ENCODE results near the gene FTH1. TPM values are rescaled to one million over a fixed set of nuclear protein-coding genes. Genes with fewer than 3 reads are reported as not detected.

The FTH1 gene
- total and polyA plus RNA-seq, 7 donors = 1,709 to 20,022 (median 2,375) TPM

DNA sequence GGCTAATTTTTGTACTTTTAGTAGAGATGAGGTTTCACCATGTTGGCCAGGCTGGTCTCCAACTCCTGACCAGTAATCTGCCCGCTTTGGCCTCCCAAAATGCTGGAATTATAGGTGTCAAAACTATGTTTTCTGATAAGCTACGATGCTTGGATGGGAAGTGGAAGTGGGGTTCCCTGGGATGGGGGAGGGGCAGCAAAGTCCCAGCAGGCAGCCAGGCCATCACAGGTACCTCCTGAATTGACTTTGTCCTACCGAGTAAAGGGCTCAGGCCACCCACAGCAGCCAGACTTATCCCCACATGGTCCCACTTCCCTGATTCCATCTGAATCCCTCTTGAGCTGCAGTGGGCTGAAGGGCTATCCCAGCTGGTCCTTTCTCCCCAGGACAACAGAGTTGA, 6.9 kb downstream of the FTH1 start:
- TF ChIP-seq CTCF (IDR thresholded peaks at IDR 0.05) (no peak), POLR2A (IDR thresholded peaks at IDR 0.05) (no peak), POLR2AphosphoS5 (IDR thresholded peaks at IDR 0.05) (no peak), EP300 (IDR thresholded peaks at IDR 0.05) (no peak)
- intact Hi-C loops (cut with DNase I) = no loop called here
- peak overlapping the region; percentile 69 to 100 (median 100) for H3K27ac ChIP-seq

GRCh38 chr11:61959678-61960077, 7.8 kb downstream of the FTH1 start:
- 87 to 91% methylated on average over 6 of the region's 6 CpGs for WGBS, 2 donors
- Histone ChIP-seq H3K4me3 (no peak overlapping the region), H3K4me1 (peaks cover 0 to 59% (median 51%) of the 10 kb centered on the region in 4 donors), H3K9me3 (no peaks in the 10 kb centered on the region), H3K27me3 (peaks cover 0 to 2% (median 0%) of the 10 kb centered on the region in 3 donors), H3K27ac (no peak overlapping the region), H3K36me3 (peaks cover 14 to 34% (median 15%) of the 10 kb centered on the region in 4 donors)
- intact Hi-C loops (cut with DNase I) = no loop called here
- TF ChIP-seq EP300 (IDR thresholded peaks at IDR 0.05) (no peak), CTCF (IDR thresholded peaks at IDR 0.05) (no peak), POLR2A (IDR thresholded peaks at IDR 0.05) (no peak), POLR2AphosphoS5 (IDR thresholded peaks at IDR 0.05) (no peak)
- no peak for DNase-seq

More for the DNA sequence above, 6.9 kb downstream of the FTH1 start:
- H3K4me1 ChIP-seq = peaks cover 0 to 59% (median 51%) of the 10 kb centered on the region in 4 donors
- H3K27me3 ChIP-seq = no peaks in the 10 kb centered on the region
- H3K9me3 ChIP-seq = no peaks in the 10 kb centered on the region
- H3K4me3 ChIP-seq = no peak overlapping the region
- WGBS, 2 donors = 85 to 92% methylated on average over 3 of the region's 3 CpGs
- peak; percentile 64 for DNase-seq
- H3K36me3 ChIP-seq = peaks cover 15 to 42% (median 22%) of the 10 kb centered on the region in 4 donors

GRCh38 chr11:61959114-61959513, 8.3 kb downstream of the FTH1 start:
- TF ChIP-seq EP300 (IDR thresholded peaks at IDR 0.05) = no peak
- no peak for TF ChIP-seq POLR2A (IDR thresholded peaks at IDR 0.05)
- TF ChIP-seq CTCF (IDR thresholded peaks at IDR 0.05) = no peak
- no peak for TF ChIP-seq POLR2AphosphoS5 (IDR thresholded peaks at IDR 0.05)
- Histone ChIP-seq H3K27me3 (peaks cover 0 to 4% (median 0%) of the 10 kb centered on the region in 3 donors), H3K9me3 (no peaks in the 10 kb centered on the region), H3K4me3 (no peak overlapping the region), H3K4me1 (peaks cover 0 to 55% (median 49%) of the 10 kb centered on the region in 4 donors), H3K27ac (no peak overlapping the region), H3K36me3 (peaks cover 10 to 28% (median 12%) of the 10 kb centered on the region in 4 donors)
- intact Hi-C loops (cut with DNase I) = no loop called here
- no peak for DNase-seq
- 17 to 49% methylated on average over 2 of the region's 2 CpGs for WGBS, 2 donors

DNA sequence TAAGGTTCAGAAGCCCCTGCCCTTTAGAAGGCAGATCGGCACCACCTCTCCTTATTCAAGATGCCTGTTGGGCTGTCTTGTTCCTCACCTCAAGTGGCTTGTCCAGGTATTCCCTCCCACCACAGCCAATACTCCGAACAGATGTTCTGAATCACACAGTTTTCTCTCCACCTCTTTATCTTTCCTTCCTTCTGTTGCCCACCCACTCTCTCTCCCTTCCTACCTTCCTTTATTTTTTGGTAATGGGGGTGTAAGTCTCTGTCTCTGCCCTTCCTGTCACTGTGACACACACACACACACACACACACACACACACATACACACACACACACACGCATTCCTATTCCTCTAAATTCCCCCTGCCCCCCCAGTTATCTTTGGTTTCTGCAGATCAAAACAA, 8.8 kb downstream of the FTH1 start:
- Histone ChIP-seq H3K36me3 (peaks cover 4 to 23% (median 7%) of the 10 kb centered on the region in 4 donors), H3K4me3 (no peak overlapping the region), H3K4me1 (peaks cover 0 to 50% (median 45%) of the 10 kb centered on the region in 4 donors), H3K9me3 (no peaks in the 10 kb centered on the region), H3K27ac (no peak overlapping the region), H3K27me3 (peaks cover 0 to 4% (median 0%) of the 10 kb centered on the region in 3 donors)
- intact Hi-C loops (cut with DNase I) = no loop called here
- DNase-seq = no peak
- TF ChIP-seq POLR2A (IDR thresholded peaks at IDR 0.05) = no peak
- TF ChIP-seq CTCF (IDR thresholded peaks at IDR 0.05) = no peak
- TF ChIP-seq EP300 (IDR thresholded peaks at IDR 0.05) = no peak
- WGBS, 2 donors = 64 to 80% methylated on average over 3 of the region's 3 CpGs

All from sigmoid colon (tissue), 7 donors.